HG03460 (cell line): Measurements from ENCODE around the gene NDUFB10.
A peak's percentile ranks its signal among the peaks of the same experiment; 100 is the strongest.

Experiments
- ATAC-seq: cut with Tn5 transposase; IDR thresholded peaks from one replicate; pipeline ENCODE4 v1.9.1; 2021; ENCODE audit not compliant: unreplicated experiment

Gene NDUFB10

DNA sequence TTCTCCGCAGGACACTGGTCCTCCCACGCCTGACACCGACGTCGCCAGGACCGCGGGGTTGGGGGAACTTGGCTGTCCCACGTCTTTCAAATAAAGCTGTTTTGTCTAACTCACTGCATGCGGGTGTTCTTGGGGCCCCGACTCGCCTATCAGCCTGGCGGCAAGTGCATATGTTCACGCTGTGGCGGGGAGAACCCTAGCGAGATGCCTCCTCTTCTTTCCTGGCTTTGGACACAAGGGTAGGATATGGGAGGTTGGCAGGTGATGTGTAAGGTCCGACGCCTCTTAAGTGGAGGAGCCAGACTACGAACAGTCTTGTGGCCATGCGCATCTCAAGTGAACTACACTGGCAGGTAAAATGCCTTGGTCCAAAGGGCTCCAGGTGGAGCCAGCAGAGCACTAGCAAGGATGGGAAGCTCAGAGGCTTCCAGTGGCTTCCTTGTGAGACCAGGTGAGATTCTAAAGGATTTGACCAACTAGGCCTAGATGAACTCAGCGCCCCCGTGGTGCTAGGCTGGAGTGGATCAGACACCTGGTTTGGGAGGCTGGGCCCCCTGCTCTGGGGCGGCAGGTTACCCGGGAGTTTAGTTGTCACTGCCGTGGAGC lies 6.2 kb downstream of the NDUFB10 start:
- no peak for ATAC-seq

DNA sequence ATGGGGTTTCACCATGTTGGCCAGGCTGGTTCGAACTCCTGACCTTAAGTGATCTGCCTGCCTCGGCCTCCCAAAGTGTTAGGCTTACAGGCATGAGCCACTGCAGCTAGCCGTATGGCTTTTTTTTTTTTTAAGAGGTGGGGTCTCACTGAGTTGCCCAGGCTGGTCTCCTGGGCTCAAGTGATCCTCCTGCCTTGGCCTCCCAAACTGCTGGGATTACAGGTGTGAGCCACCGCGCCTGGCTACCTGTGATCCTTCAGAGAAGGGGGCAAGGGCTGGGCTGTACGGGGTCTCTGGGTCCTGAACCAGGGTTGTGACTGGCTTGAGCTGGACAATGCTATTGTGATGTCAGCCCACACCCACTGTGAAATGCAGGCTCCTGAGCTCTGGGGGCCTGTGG lies 7.1 kb downstream of the NDUFB10 start, which contains the start of gene RNF151:
RNF151 (plus strand) TSS at position 397 of the 400 bp plus-strand sequence. CDS start 26 bp downstream, outside the sequence.
- no peak for ATAC-seq

GRCh38 chr16:1968146-1968953 lies 9.0 kb downstream of the NDUFB10 start:
- no peak for ATAC-seq

GRCh38 chr16:1971796-1972489 lies 12.6 kb downstream of the NDUFB10 start, which contains the start of gene TBL3:
TSS of gene TBL3 (plus strand) at chr16:1972053. CDS start at chr16:1972165, 112 bp downstream.
- ATAC-seq, result peak; percentile 76

- no peak for ATAC-seq
Measured at GRCh38 chr16:1972490-1972877, 13.1 kb downstream of the NDUFB10 start.

- ATAC-seq, result no peak
Measured at GRCh38 chr16:1973461-1974156, 14.3 kb downstream of the NDUFB10 start.

DNA sequence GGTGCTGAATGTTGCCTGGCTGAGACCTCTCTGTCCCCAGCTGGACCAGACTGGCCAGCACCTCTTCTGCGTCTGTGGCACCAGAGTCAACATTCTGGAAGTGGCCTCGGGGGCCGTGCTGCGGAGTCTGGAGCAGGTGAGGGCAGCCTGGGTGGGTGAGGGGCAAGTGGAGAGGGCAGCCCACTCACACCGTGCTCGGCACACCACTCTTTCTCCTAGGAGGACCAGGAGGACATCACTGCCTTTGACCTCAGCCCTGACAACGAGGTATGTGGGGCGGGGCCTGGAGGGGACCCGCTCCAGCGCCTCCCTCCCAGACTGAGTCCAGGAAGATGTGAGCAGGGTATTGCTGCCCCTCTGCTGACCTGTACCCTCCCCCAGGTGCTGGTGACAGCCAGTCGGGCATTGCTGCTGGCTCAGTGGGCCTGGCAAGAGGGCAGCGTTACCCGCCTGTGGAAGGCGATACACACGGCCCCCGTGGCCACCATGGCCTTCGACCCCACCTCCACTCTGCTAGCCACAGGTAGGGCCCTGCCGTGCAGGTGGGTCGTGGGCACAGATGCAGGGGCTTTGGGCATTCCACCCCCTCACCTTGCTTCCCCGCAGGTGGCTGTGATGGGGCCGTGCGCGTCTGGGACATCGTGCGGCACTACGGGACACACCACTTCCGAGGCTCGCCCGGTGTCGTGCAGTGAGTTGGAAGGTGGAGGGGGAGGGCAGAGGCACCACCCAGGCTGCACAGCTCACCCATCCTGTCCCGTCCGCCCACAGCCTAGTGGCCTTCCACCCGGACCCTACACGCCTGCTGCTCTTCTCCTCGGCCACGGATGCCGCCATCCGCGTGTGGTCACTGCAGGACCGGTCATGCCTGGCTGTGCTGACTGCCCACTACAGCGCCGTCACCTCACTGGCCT lies 15.1 kb downstream of the NDUFB10 start:
- no peak for ATAC-seq

- ATAC-seq, result no peak
Measured at GRCh38 chr16:1975432-1976215, 16.3 kb downstream of the NDUFB10 start.

DNA sequence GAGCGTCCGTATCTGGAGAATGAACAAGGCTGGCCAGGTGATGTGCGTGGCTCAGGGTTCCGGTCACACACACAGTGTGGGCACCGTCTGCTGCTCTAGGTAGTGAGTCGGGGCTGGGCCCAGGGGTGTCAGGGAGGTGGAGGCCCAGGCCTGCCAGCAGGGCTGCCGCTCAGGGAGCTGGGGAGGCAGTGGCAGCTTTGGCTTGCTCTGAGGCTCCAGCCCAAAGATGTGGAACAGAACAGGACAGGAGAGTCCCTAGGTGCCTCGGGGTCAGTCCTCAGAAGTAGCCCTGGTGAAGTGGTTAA lies 16.8 kb downstream of the NDUFB10 start:
- ATAC-seq, result no peak

GRCh38 chr16:1976951-1977874 lies 17.9 kb downstream of the NDUFB10 start:
- no peak for ATAC-seq

DNA sequence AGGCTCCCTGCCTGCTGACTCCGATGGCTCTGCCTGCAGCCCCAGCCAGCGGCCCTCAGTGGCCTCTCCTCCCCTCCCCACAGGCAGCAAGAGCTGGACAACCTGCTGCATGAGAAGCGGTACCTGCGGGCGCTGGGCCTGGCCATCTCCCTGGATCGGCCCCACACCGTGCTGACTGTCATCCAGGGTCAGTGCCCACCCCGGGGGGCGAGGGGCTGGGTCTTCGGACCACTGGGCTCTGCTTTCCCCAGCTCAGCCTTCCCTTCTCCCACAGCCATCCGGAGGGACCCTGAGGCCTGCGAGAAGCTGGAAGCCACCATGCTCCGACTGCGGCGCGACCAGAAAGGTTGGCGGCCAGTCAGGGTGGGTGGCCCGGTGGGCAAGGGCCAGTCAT lies 18.5 kb downstream of the NDUFB10 start:
- ATAC-seq, result no peak

GRCh38 chr16:1978476-1979120 lies 19.3 kb downstream of the NDUFB10 start:
- ATAC-seq, result no peak

GRCh38 chr16:1979271-1980029 lies 20.1 kb downstream of the NDUFB10 start:
- ATAC-seq, result no peak

DNA sequence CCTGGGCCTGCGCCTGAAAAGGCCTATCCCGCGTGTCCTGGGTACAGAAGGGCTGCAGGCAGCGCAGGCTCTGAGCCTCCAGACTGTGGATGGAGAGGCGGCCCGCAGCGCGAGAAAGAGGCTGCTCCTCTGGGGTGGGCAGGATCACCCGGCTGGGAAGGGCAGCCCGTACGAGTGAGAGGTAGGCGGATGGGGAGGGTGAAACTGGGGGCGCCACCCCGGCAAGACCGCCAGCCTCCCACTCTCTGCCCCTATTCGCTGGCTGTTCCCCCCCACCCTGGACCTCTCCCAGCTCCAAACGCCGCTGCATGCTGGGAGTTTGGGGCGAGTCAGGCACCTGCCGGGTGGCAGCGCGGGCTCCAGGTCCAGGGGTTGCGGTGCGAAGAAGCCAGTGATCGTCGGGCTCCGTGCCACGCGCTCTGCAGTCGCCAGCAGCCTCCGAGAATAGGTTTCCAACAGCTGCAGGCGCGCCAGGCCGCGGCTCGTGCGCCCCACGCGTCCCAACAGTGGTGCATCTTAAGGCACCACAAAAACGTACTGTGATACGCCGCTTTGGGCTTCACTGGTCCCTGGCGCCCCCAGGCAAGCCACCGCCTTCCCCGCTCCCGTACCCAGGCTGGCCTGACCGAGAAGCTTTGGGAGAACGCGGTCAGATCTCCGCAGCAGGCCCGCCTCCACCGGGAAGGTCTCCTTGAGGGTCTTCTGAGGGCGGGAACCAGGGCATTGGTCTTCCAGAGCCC lies 20.9 kb downstream of the NDUFB10 start:
- no peak for ATAC-seq

- ATAC-seq, result no peak
Measured at GRCh38 chr16:1980770-1981087, 21.4 kb downstream of the NDUFB10 start.

DNA sequence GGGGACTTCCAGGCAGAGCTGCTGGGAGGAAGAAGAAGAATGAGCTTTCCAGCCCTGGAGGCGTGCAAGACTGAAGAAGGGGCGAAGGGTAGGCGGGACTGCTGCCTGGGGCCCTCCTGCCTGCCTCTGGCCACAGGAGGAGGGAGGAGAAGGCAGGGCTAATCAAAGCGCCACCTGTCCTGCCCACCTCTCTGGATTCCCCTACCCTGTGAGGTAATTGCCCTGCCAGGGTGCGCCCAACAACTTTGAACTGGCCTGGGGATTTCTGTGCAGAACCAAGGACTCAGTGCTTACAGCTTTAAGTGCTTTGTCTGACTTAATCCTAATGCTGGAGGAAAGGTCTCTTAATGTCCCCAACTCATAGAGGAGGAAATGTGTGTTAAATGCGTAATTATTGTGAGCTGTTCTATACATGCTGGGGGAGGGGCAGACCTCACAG lies 22.1 kb downstream of the NDUFB10 start, which contains the start of gene NOXO1:
NOXO1 (minus strand) TSS at position 72 of the 439 bp plus-strand sequence. CDS start 290 bp downstream, outside the sequence.
- no peak for ATAC-seq
